SK-N-SH treated with all-trans-retinoic acid at 6 μM for 48 hours (cell line): ENCODE results near the gene SNX5.

Experiments used
- ARNTL ChIP-seq: fragments of 450-650 bp; formaldehyde crosslinking; IDR thresholded peaks from 2 replicates; pipeline ENCODE4 v1.5.0; 2020; ENCODE audit warnings: low read depth, mild to moderate bottlenecking, moderate library complexity, borderline replicate concordance
- CREB5 ChIP-seq: fragments of 250-450 bp; sonication (Bioruptor Pico); IDR thresholded peaks from 2 replicates; pipeline ENCODE4 v1.5.1; 2020; ENCODE audit warnings: low read depth, mild to moderate bottlenecking, moderate library complexity
- CSDC2 ChIP-seq: fragments of 250-450 bp; sonication (Bioruptor Pico); IDR thresholded peaks from 2 replicates; pipeline ENCODE4 v1.5.0; 2020; ENCODE audit warnings: mild to moderate bottlenecking, moderate library complexity
- ESRRG ChIP-seq: fragments of 250-450 bp; sonication (Bioruptor Pico); IDR thresholded peaks from 2 replicates; pipeline ENCODE4 v1.6.1; 2021; ENCODE audit warnings: mild to moderate bottlenecking
- GLIS3 ChIP-seq: fragments of 250-450 bp; sonication (Bioruptor Pico); IDR thresholded peaks from 2 replicates; pipeline ENCODE4 v1.5.0; 2020; ENCODE audit warnings: mild to moderate bottlenecking, moderate library complexity
- ISL1 ChIP-seq: fragments of 250-450 bp; sonication (Bioruptor Pico); IDR thresholded peaks from 2 replicates; pipeline ENCODE4 v2.1.2; 2022; ENCODE audit warnings: mild to moderate bottlenecking, moderate library complexity
- OSR1 ChIP-seq: fragments of 250-450 bp; sonication (Bioruptor Pico); IDR thresholded peaks from 2 replicates; pipeline ENCODE4 v1.8.0; 2022; ENCODE audit warnings: moderate library complexity, mild to moderate bottlenecking, inconsistent platforms
- POU6F1 ChIP-seq: fragments of 250-450 bp; sonication (Bioruptor Pico); IDR thresholded peaks from 2 replicates; pipeline ENCODE4 v1.8.0; 2021; ENCODE audit warnings: low read depth, mild to moderate bottlenecking, moderate library complexity, borderline replicate concordance
- PPARA ChIP-seq: fragments of 250-450 bp; sonication (Bioruptor Pico); IDR thresholded peaks from 2 replicates; pipeline ENCODE4 v1.5.0; 2020; ENCODE audit warnings: mild to moderate bottlenecking, borderline replicate concordance
- RARB ChIP-seq: fragments of 250-450 bp; sonication (Bioruptor Pico); IDR thresholded peaks from 2 replicates; pipeline ENCODE4 v1.8.0; 2021; ENCODE audit warnings: mild to moderate bottlenecking, moderate library complexity
- TCF4 ChIP-seq: fragments of 250-450 bp; sonication (Bioruptor Pico); IDR thresholded peaks from 2 replicates; pipeline ENCODE4 v1.8.0; 2021; ENCODE audit warnings: mild to moderate bottlenecking, moderate library complexity, borderline replicate concordance
- ZC3H10 ChIP-seq: fragments of 250-450 bp; sonication (Bioruptor Pico); IDR thresholded peaks from 2 replicates; pipeline ENCODE4 v1.5.1; 2021; ENCODE audit warnings: mild to moderate bottlenecking, moderate library complexity
- ZNF70 ChIP-seq: fragments of 450-650 bp; formaldehyde crosslinking; IDR thresholded peaks from 2 replicates; pipeline ENCODE4 v1.5.0; 2020; ENCODE audit warnings: mild to moderate bottlenecking, moderate library complexity
- ZNF8 ChIP-seq: fragments of 450-650 bp; formaldehyde crosslinking; IDR thresholded peaks from 2 replicates; pipeline ENCODE4 v1.5.0; 2020; ENCODE audit warnings: mild to moderate bottlenecking, moderate library complexity

DNA sequence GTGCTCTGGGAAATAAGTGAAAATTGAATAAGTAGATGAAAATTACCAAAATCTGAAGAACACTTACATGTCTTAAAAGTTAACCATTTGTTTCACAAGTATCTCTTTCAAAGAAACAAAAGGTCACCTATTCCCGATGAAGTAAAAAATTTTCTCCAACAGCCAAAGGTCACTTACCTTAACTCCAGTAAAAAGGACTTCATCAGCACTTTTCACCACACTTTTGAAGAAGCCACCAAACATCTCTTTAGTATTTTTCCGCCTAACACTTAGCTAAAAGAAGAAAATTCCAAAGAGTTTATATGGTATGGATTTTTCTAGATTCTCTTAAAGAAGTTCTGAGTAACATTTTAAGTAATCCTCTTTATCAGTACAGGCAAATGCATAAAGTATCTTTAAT is 17.3 kb downstream of the SNX5 start:
- TF ChIP-seq CREB5 (CRISPR knock-in tag) (no peak), ESRRG (CRISPR knock-in tag) (no peak), RARB (CRISPR knock-in tag) (no peak), ISL1 (CRISPR knock-in tag) (no peak), ARNTL (CRISPR knock-in tag) (no peak), OSR1 (CRISPR knock-in tag) (no peak), ZNF70 (CRISPR knock-in tag) (no peak), TCF4 (CRISPR knock-in tag) (no peak), ZC3H10 (CRISPR knock-in tag) (no peak), CSDC2 (CRISPR knock-in tag) (no peak), PPARA (no peak), ZNF8 (CRISPR knock-in tag) (no peak), GLIS3 (CRISPR knock-in tag) (no peak), POU6F1 (CRISPR knock-in tag) (no peak)
